Psoas muscle (tissue), 8 donors: ENCODE data around the gene ITPR2. TPM values are rescaled to one million over a fixed set of nuclear protein-coding genes. Genes with fewer than 3 reads are reported as not detected.

ENCODE experiments used
- ATAC-seq, 4 donors: fragments of 200-7000 bp; cut with Tn5 transposase; one replicate each; pipeline ENCODE4 v1.9.1; 2020; ENCODE audit warnings: moderate library complexity in 3 of 4, mild to moderate bottlenecking in 2 of 4
- DNase-seq, 2 donors: peaks; one replicate each; pipeline ENCODE4 v3.0.0-alpha.2; 2020
- H3K27ac ChIP-seq: fragments of 200-600 bp; one replicate; pipeline ENCODE4 v1.8.0; 2022
- H3K27me3 ChIP-seq, 3 donors: fragments of 200-600 bp in 1 of 3; one replicate each; pipeline versions ENCODE4 v1.6.1 to v1.8.0; 2013 to 2022; ENCODE audit warnings: low read length in 2 of 3, mild to moderate bottlenecking in 2 of 3, moderate library complexity in 1 of 3; ENCODE audit not compliant: insufficient read depth in 3 of 3
- H3K36me3 ChIP-seq, 2 donors: fragments of 200-600 bp in 1 of 2; one replicate each; pipeline versions ENCODE4 v1.6.1 to v1.8.0; 2013 to 2022; ENCODE audit warnings: low read depth in 1 of 2, mild to moderate bottlenecking in 1 of 2, moderate library complexity in 1 of 2; ENCODE audit not compliant: insufficient read depth in 1 of 2
- H3K4me1 ChIP-seq: fragments of 200-600 bp; one replicate; pipeline ENCODE4 v1.8.0; 2022
- H3K4me3 ChIP-seq: fragments of 200-600 bp; one replicate; pipeline ENCODE4 v1.8.0; 2022; ENCODE audit warnings: mild to moderate bottlenecking
- H3K9me3 ChIP-seq: fragments of 200-600 bp; one replicate; pipeline ENCODE4 v1.8.0; 2022
- CTCF ChIP-seq: fragments of 200-600 bp; IDR thresholded peaks from one replicate; pipeline ENCODE4 v1.8.0; 2022; ENCODE audit warnings: antibody characterized with exemption
- WGBS, 3 donors: extraction: QIAGEN DNeasy Blood & Tissue Kit; methylation state at CpG; one replicate each; pipeline versions ENCODE4 v1.1.6 to v1.1.7; 2013; 5-methylcytosine and 5-hydroxymethylcytosine counted together
- intact Hi-C, 2 donors: fragments of 100-400 bp; cut with DNase I; formaldehyde crosslinking; loops; one replicate each; pipeline versions ENCODE4 v1.11.0 to v1.14.2; 2022
- polyA plus RNA-seq, 3 donors: library from polyadenylated mRNA; stranded (reverse); fragments of 200-250 nt; gene quantifications; one replicate each; pipeline ENCODE4 v1.2.3, GENCODE V29; 2013
- total RNA-seq, 4 donors: library from RNA; stranded (reverse); fragmentation: NEBNext Ultra II Directional in 2 of 4; extraction: Animal tissue kit (Norgen Biotek cat#: 25700) in 2 of 4; gene quantifications; one replicate each; pipeline versions ENCODE4 v1.2.1 to v1.2.4, GENCODE V29; 2021 to 2023
- donor health status: healthy with polysubstance abuse.
- donor health status: DM: no; HTN: no; CAD: no; lungs with moderate emphysema.
- donor health status: Bipolar disorder and iron deficiency.
- donor health status: healthy.
- donor health status: DM: yes; HTN: yes; CAD: no.
- donor health status: DM: no; HTN: no; CAD: no.
- donor health status: DM: no; HTN: no; CAD: no.
- donor health status: DM: yes; HTN: yes; CAD: no.

Gene ITPR2
- total and polyA plus RNA-seq, 7 donors: 0.86 to 10.3 (median 6.1) TPM

- 78 to 94% (median 78%) methylated on average over 3 of the region's 3 CpGs for WGBS, 3 donors
- no peaks in the 10 kb centered on the region for H3K27me3 ChIP-seq
- intact Hi-C loops: no loop called here
- no peak overlapping the region for H3K4me3 ChIP-seq
- DNase-seq: no peak
- no peaks in the 10 kb centered on the region for H3K9me3 ChIP-seq
- H3K4me1 ChIP-seq: no peaks in the 10 kb centered on the region
- H3K27ac ChIP-seq: no peak overlapping the region
- peaks cover 0 to 25% of the 10 kb centered on the region in 2 donors for H3K36me3 ChIP-seq
- TF ChIP-seq CTCF: no peak
- ATAC-seq: no peak
Observed at GRCh38 chr12:26661399-26661798, 171.6 kb downstream of the ITPR2 start.

- no peak for TF ChIP-seq CTCF
- DNase-seq: no peak
- Histone ChIP-seq H3K36me3 (peaks cover 0 to 40% of the 10 kb centered on the region in 2 donors), H3K27ac (no peak overlapping the region), H3K9me3 (no peaks in the 10 kb centered on the region), H3K4me1 (no peaks in the 10 kb centered on the region), H3K4me3 (no peak overlapping the region), H3K27me3 (no peaks in the 10 kb centered on the region)
- no peak for ATAC-seq
- WGBS, 3 donors: 70 to 93% (median 92%) methylated on average over 2 of the region's 2 CpGs
- intact Hi-C loops: no loop called here
Observed at GRCh38 chr12:26659930-26660329, 173.1 kb downstream of the ITPR2 start.

GRCh38 chr12:26658991-26659390 lies 174.0 kb downstream of the ITPR2 start:
- TF ChIP-seq CTCF: no peak
- H3K27ac ChIP-seq: no peak overlapping the region
- intact Hi-C loops: no loop called here
- 77 to 85% (median 84%) methylated on average over 4 of the region's 4 CpGs for WGBS, 3 donors
- ATAC-seq (peak in 1 of 4 donors; percentile 44), DNase-seq (no peak)
- peaks cover 0 to 45% of the 10 kb centered on the region in 2 donors for H3K36me3 ChIP-seq
- H3K9me3 ChIP-seq: no peaks in the 10 kb centered on the region
- H3K4me1 ChIP-seq: no peaks in the 10 kb centered on the region
- no peak overlapping the region for H3K4me3 ChIP-seq
- no peaks in the 10 kb centered on the region for H3K27me3 ChIP-seq

- intact Hi-C loops: no loop called here
- TF ChIP-seq CTCF: no peak
- ATAC-seq (no peak), DNase-seq (no peak)
- Histone ChIP-seq H3K9me3 (no peaks in the 10 kb centered on the region), H3K4me3 (no peak overlapping the region), H3K27me3 (no peaks in the 10 kb centered on the region), H3K4me1 (no peaks in the 10 kb centered on the region), H3K36me3 (peaks cover 0 to 44% of the 10 kb centered on the region in 2 donors), H3K27ac (no peak overlapping the region)
Observed at GRCh38 chr12:26654623-26655022, 178.4 kb downstream of the ITPR2 start.

- WGBS, 3 donors: 31 to 33% (median 33%) methylated on average over 7 of the region's 7 CpGs
- DNase-seq: no peak
Observed at GRCh38 chr12:26651566-26652188, 181.3 kb downstream of the ITPR2 start.

More at GRCh38 chr12:26651566-26652188, 181.3 kb downstream of the ITPR2 start:
- peaks cover 0 to 28% of the 10 kb centered on the region in 2 donors for H3K36me3 ChIP-seq
- H3K4me3 ChIP-seq: no peak overlapping the region
- no peaks in the 10 kb centered on the region for H3K27me3 ChIP-seq
- H3K9me3 ChIP-seq: no peaks in the 10 kb centered on the region
- intact Hi-C loops: loop anchor here in 1 of 2 donors (2.0 kb wide), 2 partner anchors 217 to 553 kb away; no protein-coding TSS in a partner anchor
- no peaks in the 10 kb centered on the region for H3K4me1 ChIP-seq
- peak; percentile 83 for TF ChIP-seq CTCF
- no peak overlapping the region for H3K27ac ChIP-seq
- peak; percentile 67 to 85 (median 76) for ATAC-seq
